Hepatocyte (in vitro differentiated cells): ENCODE data around the gene NELL2.

Experiments used
- EZH2 ChIP-seq: fragments of 200-600 bp; sonication (generic); IDR thresholded peaks from 2 replicates; pipeline ENCODE4 v1.6.1; 2016; ENCODE audit warnings: antibody characterized with exemption, mild to moderate bottlenecking, borderline replicate concordance
- EZH2phosphoT487 ChIP-seq: fragments of 200-600 bp; sonication (generic); IDR thresholded peaks from one replicate; pipeline ENCODE4 v1.6.1; 2018; ENCODE audit warnings: antibody characterized with exemption, mild to moderate bottlenecking, low read depth, moderate library complexity; ENCODE audit not compliant: unreplicated experiment, severe bottlenecking

- no peak for TF ChIP-seq EZH2phosphoT487
- TF ChIP-seq EZH2, result no peak
These were observed 204.1 kb downstream of the NELL2 start for GRCh38 chr12:44672042-44672441.
